C4-2B (cell line): ENCODE measurements around the gene NELFB.

ENCODE experiments used
- H3K27ac ChIP-seq: fragments of 450-650 bp; 2 replicates; pipeline ENCODE4 v1.5.1; 2017
- CTCF ChIP-seq: fragments of 450-650 bp; conservative IDR thresholded peaks from 2 replicates; pipeline ENCODE4 v1.5.1; 2017; ENCODE audit warnings: mild to moderate bottlenecking
- ZFX ChIP-seq: fragments of 450-650 bp; IDR thresholded peaks from 2 replicates; pipeline ENCODE4 v1.6.1; 2017

The NELFB gene

GRCh38 chr9:137229903-137230704, 25.0 kb upstream of the NELFB start:
- no peak overlapping the region; the same call in 1 of the 2 replicates for H3K27ac ChIP-seq
- TF ChIP-seq ZFX (no peak), CTCF (no peak)

DNA sequence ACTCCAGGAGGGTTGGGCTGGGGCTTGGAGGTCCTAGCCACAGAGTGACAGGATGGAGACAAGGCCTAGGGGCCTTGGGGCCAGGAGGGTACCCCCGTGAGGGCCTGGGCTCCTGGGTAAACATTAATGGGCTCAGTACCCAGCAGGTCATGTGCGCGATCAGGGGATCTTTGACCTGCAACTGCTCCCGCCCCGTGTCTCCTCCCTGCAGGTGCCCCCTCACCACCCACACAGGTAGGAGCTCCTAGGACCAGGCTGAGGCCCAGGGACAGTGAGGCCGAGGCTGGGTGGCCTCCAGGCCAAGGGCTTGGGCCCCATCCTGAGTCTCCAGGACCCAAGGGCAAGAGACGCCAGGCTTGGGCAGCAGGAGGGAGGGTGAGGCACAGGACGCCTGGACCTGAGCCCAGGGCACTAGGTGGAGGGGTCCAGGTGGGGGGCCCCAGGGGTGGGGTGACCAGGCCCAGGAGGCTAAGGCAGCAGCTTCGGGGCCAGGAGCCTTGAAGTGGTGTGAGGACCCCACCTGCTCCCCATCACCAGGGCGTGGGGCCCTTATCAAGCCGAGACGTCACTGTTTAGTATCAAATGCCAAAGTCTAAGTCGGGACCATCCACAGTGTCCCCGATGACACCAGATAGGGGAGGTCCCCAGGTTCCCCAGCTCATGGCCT, 24.3 kb upstream of the NELFB start, which contains the start of gene SLC34A3:
TSS of gene SLC34A3 (plus strand) at position 197 of the 667 bp plus-strand sequence. CDS start 802 bp downstream, outside the sequence.
- TF ChIP-seq ZFX (no peak), CTCF (no peak)
- peak within 1 kb of the TSS; percentile 64; the same call in 1 of the 2 replicates for H3K27ac ChIP-seq

- TF ChIP-seq ZFX = no peak
- H3K27ac ChIP-seq = peak overlapping the region; percentile 64; the same call in 1 of the 2 replicates
Measured at GRCh38 chr9:137231372-137232039, 23.6 kb upstream of the NELFB start.

DNA sequence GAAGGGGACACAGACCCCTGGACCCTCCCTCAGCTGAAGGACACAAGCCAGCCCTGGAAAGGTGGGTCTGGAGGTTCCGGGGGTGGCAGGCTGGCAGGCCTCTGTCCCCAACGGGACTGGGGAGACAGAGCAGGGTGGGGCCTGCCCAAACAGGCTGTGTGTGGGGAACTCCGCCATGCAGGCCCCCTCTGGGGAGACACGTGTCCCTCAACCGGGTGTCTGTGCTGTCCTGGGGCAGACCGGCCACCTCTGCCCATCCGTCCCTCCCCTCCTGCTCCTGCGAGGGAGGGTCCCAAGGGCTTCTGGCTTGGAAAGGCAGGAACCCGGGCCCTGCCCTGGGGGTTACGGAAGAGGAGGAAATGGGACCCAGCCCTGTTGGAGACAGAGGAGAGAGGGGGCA, 23.0 kb upstream of the NELFB start:
- peak overlapping the region; percentile 64 for H3K27ac ChIP-seq
- TF ChIP-seq CTCF (no peak), ZFX (no peak)

- peak overlapping the region; percentile 64 for H3K27ac ChIP-seq
- TF ChIP-seq CTCF (no peak), ZFX (0 out of 2 replicates have a peak, but pooled peaks have one; percentile 29)
Measured at GRCh38 chr9:137232510-137232909, 22.6 kb upstream of the NELFB start.

DNA sequence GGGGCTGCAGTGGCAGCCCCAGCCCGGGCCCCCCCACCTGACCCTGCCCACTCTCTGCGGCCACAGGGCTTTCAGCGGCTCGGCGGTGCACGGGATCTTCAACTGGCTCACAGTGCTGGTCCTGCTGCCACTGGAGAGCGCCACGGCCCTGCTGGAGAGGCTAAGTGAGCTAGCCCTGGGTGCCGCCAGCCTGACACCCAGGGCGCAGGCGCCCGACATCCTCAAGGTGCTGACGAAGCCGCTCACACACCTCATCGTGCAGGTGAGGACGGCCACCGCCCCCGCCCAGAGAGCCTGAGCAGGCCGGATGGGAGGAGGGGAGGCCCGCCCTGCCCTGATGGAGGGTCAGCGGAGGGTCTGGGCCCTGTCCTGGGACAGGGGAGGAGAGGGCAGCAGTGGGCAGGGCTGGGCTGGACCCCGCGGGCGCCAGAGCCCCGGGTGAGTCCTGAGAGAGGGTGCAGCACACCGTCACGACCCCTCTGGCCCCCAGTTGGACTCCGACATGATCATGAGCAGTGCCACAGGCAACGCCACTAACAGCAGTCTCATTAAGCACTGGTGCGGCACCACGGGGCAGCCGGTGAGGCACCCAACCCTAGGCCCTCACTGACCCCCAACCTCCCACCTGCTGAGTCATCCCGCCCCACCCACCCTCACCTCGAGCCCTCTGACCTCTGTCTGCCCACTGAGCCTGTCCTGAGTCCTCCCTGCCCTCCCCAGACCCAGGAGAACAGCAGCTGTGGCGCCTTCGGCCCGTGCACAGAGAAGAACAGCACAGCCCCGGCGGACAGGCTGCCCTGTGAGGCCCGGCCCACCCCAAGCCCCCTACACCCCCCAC, 21.8 kb upstream of the NELFB start:
- no peak overlapping the region; the same call in 1 of the 2 replicates for H3K27ac ChIP-seq
- no peak for TF ChIP-seq CTCF
- no peak for TF ChIP-seq ZFX

DNA sequence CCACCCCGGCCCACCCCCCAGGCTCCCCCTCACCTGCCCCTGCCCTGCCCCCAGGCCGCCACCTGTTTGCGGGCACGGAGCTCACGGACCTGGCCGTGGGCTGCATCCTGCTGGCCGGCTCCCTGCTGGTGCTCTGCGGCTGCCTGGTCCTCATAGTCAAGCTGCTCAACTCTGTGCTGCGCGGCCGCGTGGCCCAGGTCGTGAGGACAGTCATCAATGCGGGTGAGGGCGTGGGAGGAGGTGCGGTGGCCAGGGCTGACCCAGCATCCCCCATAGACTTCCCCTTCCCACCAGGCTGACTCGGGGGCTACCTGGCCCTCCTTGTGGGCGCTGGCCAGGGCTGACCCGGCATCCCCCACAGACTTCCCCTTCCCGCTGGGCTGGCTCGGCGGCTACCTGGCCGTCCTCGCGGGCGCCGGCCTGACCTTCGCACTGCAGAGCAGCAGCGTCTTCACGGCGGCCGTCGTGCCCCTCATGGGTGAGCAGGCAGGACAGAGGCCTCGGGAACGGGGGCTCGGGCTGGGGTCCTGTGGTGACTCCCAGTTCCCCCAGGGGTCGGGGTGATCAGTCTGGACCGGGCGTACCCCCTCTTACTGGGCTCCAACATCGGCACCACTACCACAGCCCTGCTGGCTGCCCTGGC, 21.0 kb upstream of the NELFB start:
- no peak overlapping the region for H3K27ac ChIP-seq

More for the DNA sequence above, 21.0 kb upstream of the NELFB start:
- TF ChIP-seq CTCF = no peak
- TF ChIP-seq ZFX = no peak
